OCI-LY7 (cell line): ENCODE results near the gene TLR5.

Source experiments
- CTCF ChIP-seq: fragments of 200-600 bp; sonication (generic); conservative IDR thresholded peaks from 2 replicates; pipeline ENCODE4 v1.5.1; 2014; ENCODE audit warnings: mild to moderate bottlenecking, antibody characterized with exemption, low read length, moderate library complexity, mixed read lengths
- EZH2phosphoT487 ChIP-seq: fragments of 200-600 bp; sonication (generic); IDR thresholded peaks from 2 replicates; pipeline ENCODE4 v1.6.1; 2018; ENCODE audit warnings: low read depth, borderline replicate concordance, mild to moderate bottlenecking, mixed run types, antibody characterized with exemption, low read length, moderate library complexity, mixed read lengths

- no peak for TF ChIP-seq CTCF
- no peak for TF ChIP-seq EZH2phosphoT487
Measured at GRCh38 chr1:223175032-223175431, 32.0 kb upstream of the TLR5 start.
